Activated gamma-delta T cell (primary cell): ENCODE measurements around the gene PDP2.
"Not testable (repeated sequence)": the region's sequence is repeated elsewhere in the genome, so short reads cannot be mapped to it uniquely, and the experiment has no call there.

Source experiments
- DNase-seq: peaks from one replicate; lab custom pipeline; 2025; lab: John Stamatoyannopoulos, UW

The PDP2 gene

DNA sequence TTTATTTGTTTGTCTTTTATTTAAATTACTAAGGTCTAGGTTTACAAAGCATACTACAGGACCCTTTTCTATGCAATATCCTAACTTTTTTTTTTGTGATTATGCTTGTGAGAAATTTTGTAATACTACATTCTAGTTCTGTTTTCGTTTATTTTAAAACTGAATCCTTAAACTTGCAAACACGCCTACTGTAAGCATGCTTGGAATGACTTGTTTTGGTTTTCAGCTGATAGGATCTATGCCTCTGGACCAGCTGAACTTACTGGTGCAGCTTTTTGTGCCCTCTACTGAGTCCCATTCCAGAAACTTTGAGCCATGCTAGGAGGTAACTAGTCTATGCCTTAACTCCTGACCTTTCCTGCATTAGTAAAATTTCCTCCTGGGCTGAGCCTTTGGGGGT, 6.0 kb downstream of the PDP2 start:
- no peak for DNase-seq

- DNase-seq, result no peak
These were observed 6.6 kb downstream of the PDP2 start for GRCh38 chr16:66886914-66887313.

GRCh38 chr16:66888647-66889615, 8.6 kb downstream of the PDP2 start:
- DNase-seq, result no peak

DNA sequence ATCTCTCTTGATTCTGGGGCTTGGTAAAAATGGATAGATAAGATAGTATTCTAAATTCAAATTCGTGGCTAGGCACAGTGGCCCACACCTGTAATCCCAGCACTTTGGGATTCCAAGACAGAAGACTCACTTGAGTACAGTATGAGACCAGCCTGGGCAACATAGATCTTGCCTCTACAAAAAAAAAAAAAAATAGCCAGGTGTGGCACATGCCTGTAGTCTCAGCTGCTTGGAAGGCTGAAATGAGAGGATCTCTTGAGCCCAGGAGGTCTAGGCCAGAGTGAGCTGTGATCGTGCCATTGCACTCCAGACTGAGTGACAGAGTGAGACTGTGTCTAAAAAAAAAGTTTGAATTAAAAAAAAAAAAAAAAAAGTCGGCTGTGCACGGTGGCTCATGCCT, 9.3 kb downstream of the PDP2 start:
- DNase-seq, result no peak

DNA sequence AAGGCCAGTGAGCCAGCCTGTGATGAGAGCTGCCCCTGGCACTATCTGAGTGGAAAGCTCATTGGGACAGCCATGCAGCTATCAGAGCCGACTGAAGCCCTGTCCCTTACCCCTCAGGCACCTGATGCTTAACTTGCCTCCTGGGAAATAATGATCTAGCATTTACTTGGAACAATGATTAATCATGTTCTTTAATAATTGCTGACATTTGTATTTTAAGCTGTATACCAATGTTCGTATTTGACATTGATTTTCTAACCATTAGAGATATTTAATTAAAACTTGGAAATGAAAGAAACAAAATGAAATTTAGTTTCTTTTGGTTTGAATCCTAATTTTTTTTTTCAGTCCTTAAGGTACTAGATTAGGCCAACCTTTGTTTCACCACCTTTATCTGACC, 10.5 kb downstream of the PDP2 start:
- DNase-seq, result no peak

GRCh38 chr16:66891360-66891759, 11.0 kb downstream of the PDP2 start:
- DNase-seq, result no peak

GRCh38 chr16:66891797-66892196, 11.5 kb downstream of the PDP2 start:
- DNase-seq, result no peak

- no peak for DNase-seq
These were observed 13.7 kb downstream of the PDP2 start for GRCh38 chr16:66894055-66894454.

GRCh38 chr16:66894948-66895688, 14.8 kb downstream of the PDP2 start:
- DNase-seq, result no peak

DNA sequence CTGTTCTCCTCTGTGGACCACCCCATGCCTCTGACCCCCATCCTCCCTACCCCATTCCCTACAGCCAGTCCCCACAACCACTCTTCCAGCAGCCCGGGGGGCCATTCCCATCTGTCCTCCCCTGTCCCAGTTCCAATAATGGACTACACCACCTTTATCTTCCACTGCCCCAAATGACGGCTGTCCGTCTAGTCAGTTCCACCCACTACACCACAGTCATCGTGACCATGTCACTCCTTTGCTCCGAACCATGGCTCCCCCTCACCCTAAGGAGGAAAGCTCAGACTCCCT, 15.3 kb downstream of the PDP2 start:
- DNase-seq, result no peak

- no peak for DNase-seq
These were observed 15.7 kb downstream of the PDP2 start for GRCh38 chr16:66895999-66896398.

- DNase-seq, result not testable (repeated sequence)
These were observed 16.4 kb downstream of the PDP2 start for GRCh38 chr16:66896682-66897081.

DNA sequence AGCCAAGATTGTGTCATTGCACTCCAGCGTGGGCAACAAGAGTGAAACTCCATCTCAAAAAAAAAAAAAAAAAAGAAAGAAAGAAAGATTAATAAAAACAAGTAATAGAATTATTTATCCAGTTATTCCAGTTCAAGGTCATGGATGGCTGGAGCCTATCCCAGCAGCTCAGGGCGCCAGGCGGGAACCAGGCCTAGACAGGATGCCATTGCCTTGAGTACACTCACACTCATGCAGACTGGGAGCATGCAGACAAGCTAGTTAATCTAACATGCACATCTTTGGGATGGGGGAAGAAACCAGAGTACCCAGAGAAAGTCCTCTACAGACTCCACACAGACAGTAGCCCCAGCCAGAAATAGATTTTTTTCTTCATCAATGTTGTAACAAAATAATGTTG, 17.9 kb downstream of the PDP2 start:
- no peak for DNase-seq

- no peak for DNase-seq
These were observed 18.6 kb downstream of the PDP2 start for GRCh38 chr16:66898933-66899309.

- DNase-seq, result no peak
These were observed 19.1 kb downstream of the PDP2 start for GRCh38 chr16:66899310-66899944.

- no peak for DNase-seq
These were observed 19.8 kb downstream of the PDP2 start for GRCh38 chr16:66899945-66900710.

DNA sequence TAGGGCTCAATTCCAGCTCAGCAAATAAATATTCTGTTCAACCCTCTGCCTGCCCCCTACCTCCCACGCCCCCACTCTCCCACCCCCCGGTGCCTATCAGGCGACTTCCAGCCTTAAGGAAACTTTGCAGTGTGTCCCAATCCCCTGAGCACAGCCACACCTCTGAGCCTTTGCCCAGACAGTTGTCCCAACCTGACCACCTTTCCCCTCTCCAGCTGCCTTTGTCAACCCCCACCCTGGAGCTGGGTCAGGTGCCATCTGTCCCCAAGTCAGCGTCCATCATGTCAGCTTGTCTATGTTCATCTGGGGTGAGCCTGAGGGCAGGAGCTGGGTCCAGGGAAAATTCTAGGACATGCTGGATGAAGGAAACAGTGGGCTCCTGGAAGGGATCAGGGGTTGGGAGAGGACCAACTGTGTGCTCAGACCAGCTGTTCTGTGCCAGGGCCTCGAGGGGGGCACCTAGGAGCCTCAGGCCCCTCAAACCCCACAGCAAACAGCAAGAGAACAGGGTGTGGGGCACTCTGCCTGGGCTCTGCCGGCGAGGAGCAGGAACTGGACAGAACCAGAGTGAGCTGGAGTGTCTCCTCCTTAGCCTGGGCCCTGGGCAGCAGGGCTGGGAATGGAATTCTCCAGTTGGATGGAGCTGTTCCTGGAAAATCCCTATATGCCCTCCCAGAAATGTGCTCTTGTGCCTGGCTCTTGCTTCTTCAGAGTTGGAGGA, 20.6 kb downstream of the PDP2 start:
- DNase-seq, result no peak

DNA sequence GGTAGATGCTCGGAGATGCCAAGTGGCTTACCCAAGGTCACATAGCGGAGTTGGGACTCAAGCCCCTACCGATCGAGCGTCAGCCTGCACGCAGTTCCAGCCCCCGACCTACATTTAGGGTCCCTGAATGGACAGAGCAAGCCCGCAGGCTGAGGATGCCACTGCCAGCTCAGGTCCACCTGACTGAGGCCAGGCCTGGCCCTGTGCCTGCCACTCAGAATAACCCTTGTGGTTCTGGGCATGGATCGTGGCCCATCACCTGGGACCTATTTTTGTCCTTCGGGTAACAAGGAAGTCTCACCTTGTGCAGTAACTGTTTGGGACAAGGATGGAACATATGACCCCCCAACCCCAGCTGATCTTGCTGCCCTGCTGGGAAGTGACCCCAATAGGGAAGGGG, 21.3 kb downstream of the PDP2 start:
- DNase-seq, result no peak

- DNase-seq, result no peak
These were observed 22.6 kb downstream of the PDP2 start for GRCh38 chr16:66902648-66903543.
